ENCODE results near the gene ITSN2.

DNA sequence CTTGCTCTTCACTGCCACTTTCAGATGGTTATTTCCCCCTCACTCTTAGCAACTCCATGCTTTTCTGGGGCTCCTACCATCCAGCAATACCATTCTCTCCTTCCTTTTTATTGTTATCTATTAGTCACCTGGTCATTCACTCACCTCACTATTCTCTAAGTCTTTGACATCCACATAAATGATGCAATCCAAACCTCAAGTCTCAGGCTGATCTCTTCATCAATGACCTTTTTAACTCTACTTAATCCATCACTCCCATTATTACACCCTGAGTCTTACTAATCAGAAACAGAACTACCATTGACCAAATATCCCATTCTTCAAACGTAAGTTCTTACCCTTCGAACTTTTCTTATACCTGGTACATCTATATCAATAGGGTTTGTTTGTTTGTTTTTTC lies 79.7 kb downstream of the ITSN2 start:
- no peak for TF ChIP-seq POLR2A (IDR thresholded peaks at IDR 0.05)
- TF ChIP-seq, protein P1, sequence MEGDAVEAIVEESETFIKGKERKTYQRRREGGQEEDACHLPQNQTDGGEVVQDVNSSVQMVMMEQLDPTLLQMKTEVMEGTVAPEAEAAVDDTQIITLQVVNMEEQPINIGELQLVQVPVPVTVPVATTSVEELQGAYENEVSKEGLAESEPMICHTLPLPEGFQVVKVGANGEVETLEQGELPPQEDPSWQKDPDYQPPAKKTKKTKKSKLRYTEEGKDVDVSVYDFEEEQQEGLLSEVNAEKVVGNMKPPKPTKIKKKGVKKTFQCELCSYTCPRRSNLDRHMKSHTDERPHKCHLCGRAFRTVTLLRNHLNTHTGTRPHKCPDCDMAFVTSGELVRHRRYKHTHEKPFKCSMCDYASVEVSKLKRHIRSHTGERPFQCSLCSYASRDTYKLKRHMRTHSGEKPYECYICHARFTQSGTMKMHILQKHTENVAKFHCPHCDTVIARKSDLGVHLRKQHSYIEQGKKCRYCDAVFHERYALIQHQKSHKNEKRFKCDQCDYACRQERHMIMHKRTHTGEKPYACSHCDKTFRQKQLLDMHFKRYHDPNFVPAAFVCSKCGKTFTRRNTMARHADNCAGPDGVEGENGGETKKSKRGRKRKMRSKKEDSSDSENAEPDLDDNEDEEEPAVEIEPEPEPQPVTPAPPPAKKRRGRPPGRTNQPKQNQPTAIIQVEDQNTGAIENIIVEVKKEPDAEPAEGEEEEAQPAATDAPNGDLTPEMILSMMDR (IDR thresholded peaks at IDR 0.05), result no peak
